ENCODE data around the gene SLC25A48. TPM values are rescaled to one million over a fixed set of nuclear protein-coding genes. Genes with fewer than 3 reads are reported as not detected.

SLC25A48 gene
- total and polyA plus RNA-seq, 2 donors (not counting 1 experiment from before 2014, with no cell fraction given), result not detected

DNA sequence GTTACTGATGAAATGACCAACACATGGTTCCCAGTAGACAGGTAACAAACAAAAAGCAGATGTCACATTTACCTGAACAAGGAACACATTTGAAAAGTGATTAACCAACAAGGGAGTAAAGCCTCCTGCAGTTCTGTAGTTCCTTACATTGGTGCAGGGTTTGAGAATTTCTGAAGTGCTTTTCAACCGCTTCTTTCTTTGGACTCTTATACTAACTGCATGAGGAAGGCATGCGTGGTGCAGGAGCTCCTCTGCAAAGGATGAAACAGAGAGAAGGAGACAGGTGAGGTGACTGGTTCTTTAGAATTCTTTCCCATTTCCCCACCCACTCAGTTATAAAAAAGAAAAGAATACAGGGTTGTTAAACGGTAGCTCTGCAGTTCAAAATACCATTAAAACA is 65.8 kb downstream of the SLC25A48 start:
- TF ChIP-seq EZH2 (IDR thresholded peaks at IDR 0.05; ENCODE audit: low read length, missing control alignments), result no peak
- TF ChIP-seq, protein P1, sequence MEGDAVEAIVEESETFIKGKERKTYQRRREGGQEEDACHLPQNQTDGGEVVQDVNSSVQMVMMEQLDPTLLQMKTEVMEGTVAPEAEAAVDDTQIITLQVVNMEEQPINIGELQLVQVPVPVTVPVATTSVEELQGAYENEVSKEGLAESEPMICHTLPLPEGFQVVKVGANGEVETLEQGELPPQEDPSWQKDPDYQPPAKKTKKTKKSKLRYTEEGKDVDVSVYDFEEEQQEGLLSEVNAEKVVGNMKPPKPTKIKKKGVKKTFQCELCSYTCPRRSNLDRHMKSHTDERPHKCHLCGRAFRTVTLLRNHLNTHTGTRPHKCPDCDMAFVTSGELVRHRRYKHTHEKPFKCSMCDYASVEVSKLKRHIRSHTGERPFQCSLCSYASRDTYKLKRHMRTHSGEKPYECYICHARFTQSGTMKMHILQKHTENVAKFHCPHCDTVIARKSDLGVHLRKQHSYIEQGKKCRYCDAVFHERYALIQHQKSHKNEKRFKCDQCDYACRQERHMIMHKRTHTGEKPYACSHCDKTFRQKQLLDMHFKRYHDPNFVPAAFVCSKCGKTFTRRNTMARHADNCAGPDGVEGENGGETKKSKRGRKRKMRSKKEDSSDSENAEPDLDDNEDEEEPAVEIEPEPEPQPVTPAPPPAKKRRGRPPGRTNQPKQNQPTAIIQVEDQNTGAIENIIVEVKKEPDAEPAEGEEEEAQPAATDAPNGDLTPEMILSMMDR (conservative IDR thresholded peaks at IDR 0.05 in 1 of 2, IDR thresholded peaks at IDR 0.05 in 1 of 2; ENCODE audit: low read depth in 1 of 2, low read length in 2 of 2), result no peak
- DNase-seq (ENCODE audit: low read depth in 2 of 2), result no peak

DNA sequence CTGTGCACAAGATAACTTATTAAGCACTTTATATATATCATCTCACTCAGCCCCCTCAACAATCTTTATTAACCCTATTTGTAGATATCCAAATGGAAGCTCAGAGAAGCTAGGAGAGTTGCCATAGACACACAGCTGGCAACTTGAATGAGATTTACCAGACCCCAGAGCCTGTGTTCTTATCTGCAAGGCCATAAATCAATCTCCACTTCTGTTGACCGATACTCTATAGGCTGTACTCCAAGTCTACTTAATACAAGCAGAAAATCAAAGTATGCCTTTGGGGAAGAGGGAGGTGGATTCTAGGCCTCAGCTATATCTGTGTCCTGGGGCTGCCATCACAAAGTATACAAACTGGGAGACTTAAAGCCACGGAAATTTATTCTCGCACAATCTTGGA is 67.2 kb downstream of the SLC25A48 start:
- Histone ChIP-seq H4K20me1 (ENCODE audit: control insufficient read depth, extremely low read depth, insufficient read depth, low read length) (no peaks in the 10 kb centered on the region), H3K9ac (ENCODE audit: insufficient read depth, low read length) (no peak overlapping the region), H3K27me3 (ENCODE audit: control insufficient read depth, insufficient read depth, low read length) (peaks cover 9% of the 10 kb centered on the region), H3K9me3 (ENCODE audit: control insufficient read depth, insufficient read depth, low read depth, low read length) (no peaks in the 10 kb centered on the region), H2AFZ (ENCODE audit: low read length) (no peak overlapping the region), H3K4me3 (replicated peaks in 1 of 4; ENCODE audit: control extremely low read depth in 1 of 4, insufficient read depth in 1 of 4, low read depth in 3 of 4, low read length in 4 of 4) (no peak overlapping the region), H3K27ac (ENCODE audit: insufficient read depth, low read length) (no peak overlapping the region), H3K36me3 (ENCODE audit: control insufficient read depth, insufficient read depth, low read length) (no peaks in the 10 kb centered on the region), H3K79me2 (ENCODE audit: control insufficient read depth, insufficient read depth, low read length) (no peaks in the 10 kb centered on the region), H3K4me2 (ENCODE audit: extremely low read depth, insufficient read depth, low read length) (no peak overlapping the region), H3K4me1 (ENCODE audit: control insufficient read depth, extremely low read depth, insufficient read depth, low read length) (no peaks in the 10 kb centered on the region)
- no peak for DNase-seq (ENCODE audit: low read depth in 2 of 2)
- TF ChIP-seq, protein P1 (conservative IDR thresholded peaks at IDR 0.05 in 1 of 2, IDR thresholded peaks at IDR 0.05 in 1 of 2; ENCODE audit: low read depth in 1 of 2, low read length in 2 of 2), result no peak
- TF ChIP-seq EZH2 (IDR thresholded peaks at IDR 0.05; ENCODE audit: low read length, missing control alignments), result no peak

More for the DNA sequence above, 65.8 kb downstream of the SLC25A48 start:
- peaks cover 9% of the 10 kb centered on the region for H3K27me3 ChIP-seq (ENCODE audit: control insufficient read depth, insufficient read depth, low read length)
- H3K9ac ChIP-seq (ENCODE audit: insufficient read depth, low read length), result no peak overlapping the region
- no peak overlapping the region for H3K27ac ChIP-seq (ENCODE audit: insufficient read depth, low read length)
- H4K20me1 ChIP-seq (ENCODE audit: control insufficient read depth, extremely low read depth, insufficient read depth, low read length), result no peaks in the 10 kb centered on the region
- no peaks in the 10 kb centered on the region for H3K79me2 ChIP-seq (ENCODE audit: control insufficient read depth, insufficient read depth, low read length)
- no peak overlapping the region for H2AFZ ChIP-seq (ENCODE audit: low read length)
- no peak overlapping the region for H3K4me2 ChIP-seq (ENCODE audit: extremely low read depth, insufficient read depth, low read length)
- H3K4me1 ChIP-seq (ENCODE audit: control insufficient read depth, extremely low read depth, insufficient read depth, low read length), result no peaks in the 10 kb centered on the region
- no peak overlapping the region for H3K4me3 ChIP-seq (replicated peaks in 1 of 4; ENCODE audit: control extremely low read depth in 1 of 4, insufficient read depth in 1 of 4, low read depth in 3 of 4, low read length in 4 of 4)
- no peaks in the 10 kb centered on the region for H3K9me3 ChIP-seq (ENCODE audit: control insufficient read depth, insufficient read depth, low read depth, low read length)
- no peaks in the 10 kb centered on the region for H3K36me3 ChIP-seq (ENCODE audit: control insufficient read depth, insufficient read depth, low read length)

DNA sequence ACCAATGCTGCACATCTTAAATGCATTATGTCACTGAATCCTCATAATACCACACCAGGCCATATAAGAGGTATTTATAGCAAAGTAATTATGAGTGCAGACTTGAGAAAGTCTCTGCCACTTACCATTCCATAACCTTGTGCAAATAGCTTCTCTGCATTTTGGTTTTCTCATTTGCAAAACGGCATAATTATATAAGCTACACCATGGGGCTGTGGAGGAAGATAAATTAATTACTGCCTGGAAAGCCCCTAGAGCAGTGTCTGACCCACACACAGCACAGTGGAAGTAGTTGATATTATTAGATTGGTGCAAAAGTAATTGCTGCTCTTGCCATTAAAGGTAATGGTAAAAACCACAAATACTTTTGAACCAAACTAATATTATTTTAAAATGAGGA is 70.7 kb downstream of the SLC25A48 start:
- Histone ChIP-seq H3K4me3 (replicated peaks in 1 of 4; ENCODE audit: control extremely low read depth in 1 of 4, insufficient read depth in 1 of 4, low read depth in 3 of 4, low read length in 4 of 4) (no peak overlapping the region), H3K79me2 (ENCODE audit: control insufficient read depth, insufficient read depth, low read length) (no peaks in the 10 kb centered on the region), H4K20me1 (ENCODE audit: control insufficient read depth, extremely low read depth, insufficient read depth, low read length) (no peaks in the 10 kb centered on the region), H2AFZ (ENCODE audit: low read length) (no peak overlapping the region), H3K9ac (ENCODE audit: insufficient read depth, low read length) (no peak overlapping the region), H3K4me2 (ENCODE audit: extremely low read depth, insufficient read depth, low read length) (no peak overlapping the region), H3K4me1 (ENCODE audit: control insufficient read depth, extremely low read depth, insufficient read depth, low read length) (no peaks in the 10 kb centered on the region), H3K36me3 (ENCODE audit: control insufficient read depth, insufficient read depth, low read length) (no peaks in the 10 kb centered on the region), H3K27ac (ENCODE audit: insufficient read depth, low read length) (no peak overlapping the region), H3K27me3 (ENCODE audit: control insufficient read depth, insufficient read depth, low read length) (peaks cover 4% of the 10 kb centered on the region), H3K9me3 (ENCODE audit: control insufficient read depth, insufficient read depth, low read depth, low read length) (no peaks in the 10 kb centered on the region)
- no peak for DNase-seq (ENCODE audit: low read depth in 2 of 2)
- no peak for TF ChIP-seq EZH2 (IDR thresholded peaks at IDR 0.05; ENCODE audit: low read length, missing control alignments)
- TF ChIP-seq, protein P1 (conservative IDR thresholded peaks at IDR 0.05 in 1 of 2, IDR thresholded peaks at IDR 0.05 in 1 of 2; ENCODE audit: low read depth in 1 of 2, low read length in 2 of 2), result no peak

Data from fibroblast of lung (primary cell).